ENCODE results near the gene AKAP13.

DNA sequence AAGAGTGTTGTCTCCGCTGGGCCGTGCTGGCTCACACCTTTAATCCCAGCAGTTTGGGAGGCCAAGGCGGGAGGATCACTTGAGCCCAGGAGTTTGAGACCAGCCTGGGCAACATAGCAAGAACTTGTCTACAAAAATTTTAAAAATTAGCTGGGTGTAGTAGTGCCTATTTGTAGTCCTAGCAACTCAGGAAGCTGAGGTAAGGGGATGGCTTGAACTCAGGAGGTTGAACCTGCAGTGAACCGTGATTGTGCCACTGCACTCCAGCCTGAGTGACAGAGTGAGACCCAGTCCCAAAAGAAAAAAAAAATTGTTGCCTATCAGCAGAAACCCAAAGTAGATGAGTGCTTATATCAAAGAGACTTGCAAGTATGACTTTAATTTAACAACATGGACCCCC is 12.7 kb upstream of the AKAP13 start:
- no peak for TF ChIP-seq REST (IDR thresholded peaks at IDR 0.05; ENCODE audit: borderline replicate concordance)
- no peak for TF ChIP-seq RAD21 (conservative IDR thresholded peaks at IDR 0.05)
- no peak for TF ChIP-seq EZH2 (IDR thresholded peaks at IDR 0.05; ENCODE audit: borderline replicate concordance, insufficient read depth, low read length, poor library complexity, severe bottlenecking)

Data from neural cell (in vitro differentiated cells).